ENCODE results near the gene MAP7D3. TPM values are rescaled to one million over a fixed set of nuclear protein-coding genes. Genes with fewer than 3 reads are reported as not detected.
"Not testable (repeated sequence)": the region's sequence is repeated elsewhere in the genome, so short reads cannot be mapped to it uniquely, and the experiment has no call there.

The MAP7D3 gene
- total RNA-seq, 1 experiment from 2014 or later = 23.1 TPM

DNA sequence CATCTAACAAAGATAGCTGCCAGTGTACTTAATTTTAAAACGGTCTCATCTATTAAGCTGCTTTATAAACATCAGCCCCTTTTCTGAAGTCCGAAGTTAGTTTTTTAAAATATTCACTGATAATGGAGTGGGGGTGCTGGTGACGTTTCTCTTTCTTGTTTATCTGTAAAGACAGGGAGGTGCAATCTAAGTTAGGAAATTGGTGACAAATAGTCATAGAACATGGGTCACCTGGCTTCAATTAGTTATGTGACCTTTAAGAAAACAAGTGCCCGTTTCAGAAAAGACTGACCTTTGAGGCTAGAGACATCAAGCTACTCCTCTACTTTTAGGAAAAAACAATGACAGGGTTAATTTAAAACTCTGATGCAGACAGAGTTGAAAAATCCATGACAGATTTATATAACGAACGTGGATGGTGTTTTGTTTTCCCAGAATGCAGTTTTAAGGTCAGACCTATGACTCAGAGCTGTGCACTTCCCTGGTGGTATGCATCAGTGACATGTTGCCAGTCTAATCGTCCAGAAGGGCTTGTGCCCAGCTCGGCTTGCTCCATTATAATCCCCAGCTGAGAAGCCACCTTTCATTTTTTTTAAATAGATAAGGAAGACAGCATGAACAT lies 65.7 kb downstream of the MAP7D3 start:
- DNase-seq (ENCODE audit: extremely low read depth, low read depth) = peak; percentile 47

DNA sequence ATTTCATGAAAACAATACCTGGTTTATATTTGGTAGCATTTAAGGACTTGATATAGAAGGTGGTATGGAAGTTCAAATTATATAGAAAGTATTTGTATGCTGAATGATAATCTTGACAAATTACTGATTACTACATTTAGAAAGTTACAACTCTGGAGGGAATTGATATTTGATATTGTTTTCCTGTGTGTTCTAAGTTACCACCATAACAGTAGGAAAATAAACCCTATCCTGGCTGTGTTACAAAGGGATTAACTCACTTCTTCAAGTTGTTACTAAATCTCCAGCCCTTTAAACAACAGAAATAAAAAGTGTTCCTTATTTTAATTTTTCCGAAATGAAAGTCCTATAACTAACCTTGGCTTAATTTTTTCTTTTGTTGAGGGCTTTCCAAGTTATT lies 67.3 kb downstream of the MAP7D3 start:
- DNase-seq (ENCODE audit: extremely low read depth, low read depth) = no peak

DNA sequence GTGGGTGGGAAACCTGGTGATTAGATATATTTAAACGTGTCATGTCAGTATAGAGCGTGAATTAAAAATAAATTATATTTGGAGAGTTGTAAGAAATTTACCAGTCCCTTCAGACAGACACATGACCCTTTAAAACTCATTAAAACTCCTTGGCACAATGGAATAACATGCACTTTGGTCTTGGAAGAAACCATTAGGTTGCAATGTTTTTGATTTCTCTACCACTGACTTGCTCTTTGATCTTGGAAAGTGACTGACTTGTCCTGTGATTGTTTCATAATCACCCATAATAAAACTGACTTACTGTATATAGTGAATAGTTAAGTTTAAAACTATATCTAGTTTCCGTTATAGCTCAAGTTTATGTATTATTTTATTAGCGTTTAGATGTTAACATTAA lies 68.0 kb downstream of the MAP7D3 start:
- no peak for DNase-seq (ENCODE audit: extremely low read depth, low read depth)

DNA sequence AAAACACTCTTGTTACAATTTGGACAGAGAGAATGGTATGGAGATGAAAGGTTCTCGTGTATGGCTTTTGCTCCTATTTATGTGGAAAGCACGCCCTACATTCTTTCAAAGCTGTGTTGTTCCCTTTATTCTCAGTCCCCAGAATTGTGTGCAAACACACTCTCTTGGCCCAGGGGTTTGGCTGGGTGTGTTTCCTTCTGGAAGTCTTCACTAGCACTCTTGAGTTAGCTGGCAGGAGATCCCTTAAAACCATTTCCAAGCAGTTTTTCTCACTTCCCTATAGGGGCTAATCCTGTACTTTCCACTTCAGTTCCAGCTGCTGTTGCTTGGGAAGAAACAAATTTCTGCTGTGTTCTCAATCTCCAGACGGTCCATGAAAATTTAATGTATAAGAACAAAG lies 68.8 kb downstream of the MAP7D3 start:
- no peak for DNase-seq (ENCODE audit: extremely low read depth, low read depth)

DNA sequence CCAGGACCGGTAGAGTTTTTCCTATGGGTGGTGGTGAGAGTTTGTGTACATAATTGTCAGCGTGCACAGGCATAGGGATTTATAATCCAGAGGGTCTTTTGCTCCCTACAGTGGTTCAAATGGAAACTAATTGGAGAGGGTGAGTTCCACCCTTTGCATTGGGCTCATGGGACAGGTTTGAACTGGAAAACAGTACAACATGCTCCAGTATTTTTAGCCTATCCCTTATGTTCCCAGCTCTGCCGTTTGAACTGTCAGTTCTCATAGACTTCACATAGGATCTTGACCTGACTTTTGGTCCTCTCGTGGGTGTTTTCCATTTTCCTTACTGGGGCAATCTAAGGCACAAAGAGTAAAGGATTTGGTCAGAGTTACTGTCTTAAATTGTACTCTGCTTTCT lies 72.1 kb downstream of the MAP7D3 start:
- no peak for DNase-seq (ENCODE audit: extremely low read depth, low read depth)

DNA sequence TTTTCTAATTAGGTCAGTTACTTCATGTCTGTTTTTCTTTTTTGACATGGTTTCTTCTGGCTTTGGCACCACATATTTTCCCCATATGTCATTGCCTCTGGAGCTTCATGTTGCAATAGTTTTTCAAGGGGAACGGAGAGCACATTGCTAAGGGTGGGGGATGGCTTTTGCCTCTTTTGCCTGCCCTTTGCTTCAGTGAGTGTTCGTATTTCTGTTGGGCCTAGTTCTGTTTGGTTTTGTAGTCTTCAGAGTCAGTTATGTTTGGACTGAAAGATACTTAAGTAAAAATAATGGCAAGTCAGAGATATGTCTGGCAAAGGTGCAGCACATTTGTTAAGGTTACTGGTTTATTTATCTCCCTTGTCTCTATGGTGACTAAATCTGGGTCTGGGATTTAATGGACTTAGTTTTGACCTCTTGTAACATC lies 74.8 kb downstream of the MAP7D3 start:
- no peak for DNase-seq (ENCODE audit: extremely low read depth, low read depth)

DNA sequence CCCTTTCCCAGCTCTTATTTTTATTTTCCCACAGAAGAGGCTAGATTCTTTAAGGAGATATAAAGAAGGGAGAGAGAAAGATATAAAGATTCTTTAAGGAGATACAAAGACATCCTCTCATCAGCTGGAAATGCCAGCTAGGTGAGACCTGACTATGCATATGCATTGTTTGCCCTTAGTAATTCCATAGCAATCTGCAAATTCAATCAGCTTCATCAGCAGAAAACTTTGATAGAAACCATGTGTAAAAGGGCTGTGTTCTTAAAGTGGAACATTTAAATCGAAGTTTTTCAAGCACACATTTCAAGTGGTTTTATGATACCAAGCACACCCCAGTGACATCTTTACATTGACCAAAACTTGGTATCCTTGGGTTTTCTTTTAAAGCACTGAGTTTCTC lies 79.8 kb downstream of the MAP7D3 start:
- no peak for DNase-seq (ENCODE audit: extremely low read depth, low read depth)

DNA sequence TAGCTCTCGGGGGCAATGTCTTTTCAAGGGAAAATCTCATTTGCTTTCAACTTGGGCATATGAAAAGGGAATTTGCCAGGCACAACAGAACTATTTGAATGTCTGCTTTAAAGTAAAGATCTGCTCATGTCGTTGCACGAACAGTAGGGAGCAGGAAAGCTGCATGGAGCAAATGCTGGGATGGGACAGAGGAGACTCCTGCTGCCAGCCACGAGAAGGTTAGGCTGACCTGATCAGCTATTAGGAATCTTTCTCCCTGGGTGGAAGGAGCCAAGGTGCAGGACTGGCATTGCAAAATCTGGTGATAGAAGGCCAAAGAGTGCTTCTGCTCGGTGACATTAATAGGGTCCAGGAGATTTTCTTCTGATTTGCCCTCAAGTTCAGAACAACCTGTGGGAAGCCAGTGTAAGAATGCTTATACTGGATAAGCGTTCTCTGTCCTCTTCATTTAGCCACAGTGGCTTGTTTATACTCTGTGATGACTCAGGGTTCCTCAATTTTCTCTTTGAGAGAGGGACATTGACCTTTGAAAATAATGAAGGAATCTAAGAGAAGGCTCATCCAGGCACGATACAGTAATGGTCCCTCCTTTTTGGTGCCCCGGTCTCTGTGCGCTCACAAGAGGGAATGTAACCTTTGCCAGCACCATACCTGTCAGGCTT lies 80.9 kb downstream of the MAP7D3 start:
- no peak for DNase-seq (ENCODE audit: extremely low read depth, low read depth)

DNA sequence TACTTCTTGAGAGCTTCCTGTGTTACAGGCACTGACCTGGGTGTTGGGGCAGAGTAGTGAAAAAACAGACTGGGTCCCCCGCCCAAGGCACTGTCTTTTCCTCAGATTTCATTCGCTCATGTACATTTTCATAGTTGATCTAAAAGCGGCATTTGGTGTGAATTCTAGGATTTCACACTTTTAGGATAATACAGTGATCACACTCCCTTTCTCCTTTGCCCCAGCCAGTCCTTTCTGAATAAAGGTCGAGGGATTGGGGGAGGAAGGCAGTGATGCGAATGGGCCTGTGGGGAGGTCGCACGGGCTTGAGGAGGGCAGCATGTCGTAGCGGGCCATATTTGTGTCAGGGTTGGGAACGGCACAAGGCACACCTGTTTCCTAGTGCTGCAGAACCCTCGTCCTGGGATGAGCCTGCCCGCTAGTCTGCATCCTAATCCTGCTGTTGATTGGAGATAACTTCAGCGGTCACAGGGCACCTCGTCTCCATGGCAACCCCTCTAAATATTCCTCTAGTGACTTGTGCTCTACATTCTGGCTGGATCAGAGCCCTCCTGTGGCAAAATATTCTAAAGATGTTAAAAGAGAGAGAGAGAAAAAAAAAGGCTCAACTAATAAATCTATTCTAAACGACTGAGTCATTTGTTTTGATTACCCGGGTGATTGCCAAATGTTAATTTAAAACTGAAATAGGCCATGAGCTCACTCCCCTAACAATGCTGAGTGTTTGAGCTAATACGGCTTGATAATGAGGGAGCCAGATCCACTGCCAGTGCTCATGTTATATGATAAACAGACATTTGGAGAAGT lies 82.1 kb downstream of the MAP7D3 start:
- no peak for DNase-seq (ENCODE audit: extremely low read depth, low read depth)

DNA sequence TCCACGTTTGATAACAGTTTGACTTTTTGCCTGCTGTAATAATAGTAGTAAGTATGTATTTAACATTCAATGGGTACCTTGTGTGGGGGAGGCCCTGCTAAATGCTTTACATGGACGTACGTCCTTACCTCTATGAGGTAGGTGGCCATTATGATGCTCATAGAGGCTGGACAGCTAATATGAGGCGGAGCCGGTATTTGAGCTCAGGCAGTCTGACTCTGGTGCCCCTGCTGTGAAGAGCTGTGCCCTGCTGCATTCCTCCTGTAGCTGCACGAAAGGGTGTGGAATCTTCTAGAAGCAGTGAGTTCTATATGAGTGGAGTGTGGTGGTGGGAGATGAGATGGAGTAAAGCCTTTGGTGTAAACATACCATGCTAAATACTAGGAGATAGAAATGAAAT lies 83.2 kb downstream of the MAP7D3 start:
- not testable (repeated sequence) for DNase-seq (ENCODE audit: extremely low read depth, low read depth)

DNA sequence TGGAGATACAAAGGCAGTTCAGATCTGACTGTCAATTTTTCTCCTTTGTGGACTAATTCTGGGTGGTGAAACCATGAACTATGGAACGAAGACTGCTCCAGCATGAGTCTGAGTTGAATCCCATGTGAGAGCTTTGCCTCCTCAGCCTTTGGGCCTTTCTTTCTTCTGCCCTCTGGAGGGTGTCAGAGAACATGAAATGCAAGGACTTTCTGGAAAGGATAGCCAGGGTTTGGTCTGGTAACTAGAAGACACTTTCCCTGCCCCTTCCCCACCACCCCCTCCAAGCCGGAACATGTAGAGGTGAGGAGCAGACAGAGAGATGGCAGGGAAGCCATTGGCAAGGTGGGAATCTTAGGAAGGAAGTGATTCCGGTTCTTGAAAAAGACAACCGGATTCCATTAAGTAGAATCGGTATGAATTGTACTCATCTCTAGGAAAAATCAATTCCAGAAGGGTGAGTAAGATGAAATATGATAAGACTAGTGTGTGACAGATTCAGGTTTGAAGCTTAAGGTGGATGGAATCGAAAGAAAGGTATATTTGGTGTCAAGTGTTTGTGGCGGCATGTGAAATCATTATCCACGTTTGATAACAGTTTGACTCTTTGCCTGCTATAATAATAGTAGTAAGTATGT lies 84.9 kb downstream of the MAP7D3 start:
- peak; percentile 16 for DNase-seq (ENCODE audit: extremely low read depth, low read depth)

DNA sequence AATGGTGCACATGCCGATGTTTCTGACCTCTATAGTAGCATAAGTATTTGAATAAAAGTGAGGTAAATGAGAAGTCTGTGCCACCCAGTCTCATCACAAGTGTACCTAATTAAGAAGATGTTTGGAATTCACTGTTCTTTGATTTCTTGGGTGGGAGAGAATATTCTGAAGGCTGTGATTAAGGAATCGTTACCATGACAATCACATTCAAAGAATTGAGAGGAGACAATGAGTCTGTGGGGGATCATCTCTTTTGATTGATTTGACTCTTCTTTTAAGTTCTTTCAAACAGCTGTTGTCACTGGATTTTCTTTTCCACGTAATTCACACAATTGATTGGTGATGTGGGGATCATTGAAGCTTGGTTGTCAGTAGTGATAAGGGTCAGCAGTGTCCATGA lies 85.8 kb downstream of the MAP7D3 start:
- no peak for DNase-seq (ENCODE audit: extremely low read depth, low read depth)

DNA sequence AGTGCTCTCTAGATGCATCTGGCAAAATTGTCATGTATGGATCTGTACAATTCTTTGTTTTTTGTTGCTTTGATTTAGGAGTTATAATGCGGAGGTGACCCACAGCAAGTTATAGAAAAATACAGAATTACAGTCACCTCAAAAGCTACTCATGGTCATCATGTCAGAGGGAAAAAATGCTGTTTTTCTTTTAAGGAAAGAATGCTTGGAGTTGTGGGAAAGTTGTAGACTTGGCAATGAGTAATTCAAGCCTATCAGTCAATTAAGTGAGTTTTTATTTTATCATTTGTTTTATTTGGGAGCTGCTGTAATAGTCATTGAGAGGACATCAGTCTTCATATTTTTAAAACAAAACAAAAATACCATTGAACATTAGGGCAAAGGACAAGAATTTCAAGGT lies 87.5 kb downstream of the MAP7D3 start:
- DNase-seq (ENCODE audit: extremely low read depth, low read depth) = no peak

Other genes starting within 250 kb of the MAP7D3 start
- gene FHL1, start 103.9 kb downstream of the MAP7D3 start, total RNA-seq (2014; rRNA removed; shearing (Covaris generic)) = 14.1 and 15.8 TPM in 2 replicates
- gene ADGRG4, start 49.6 kb upstream of the MAP7D3 start, total RNA-seq (2014; rRNA removed; shearing (Covaris generic)) = not detected in 2 replicates
- not detected in 2 replicates for gene BRS3, start 236.5 kb upstream of the MAP7D3 start, total RNA-seq (2014; rRNA removed; shearing (Covaris generic))
- 62.4 and 63.5 TPM in 2 replicates for gene HTATSF1, start 246.2 kb upstream of the MAP7D3 start, total RNA-seq (2014; rRNA removed; shearing (Covaris generic))

All from NCI-H460 (cell line).